GM12878 (cell line): ENCODE data around the gene EVC. TPM values are rescaled to one million over a fixed set of nuclear protein-coding genes. Genes with fewer than 3 reads are reported as not detected.

ENCODE experiments used
- ATAC-seq: fragments of 200-7000 bp; cut with Tn5 transposase; 3 replicates; pipeline ENCODE4 v1.9.1; 2020; ENCODE audit warnings: mild to moderate bottlenecking, moderate library complexity
- BruUV-seq: library from RNA; stranded (reverse); fragments of 400-500 nt; replicated peaks from 2 replicates; lab custom pipeline; 2021; lab: Mats Ljungman, UMichigan
- CTCF ChIA-PET: fragments of 300-600 bp; sonication (Branson Sonifier 250); formaldehyde crosslinking; extraction: SDS; loops from one replicate; lab custom pipeline; 2021; ENCODE audit warnings: inconsistent platforms; lab: Yijun Ruan, JAX
- POLR2A ChIA-PET: fragments of 350-600 bp; formaldehyde crosslinking; extraction: SDS; loops from one replicate; lab custom pipeline; 2021; ENCODE audit warnings: inconsistent platforms; lab: Charles Lee
- RAD21 ChIA-PET: fragments of 300-600 bp; sonication (Branson Sonifier 250); formaldehyde crosslinking; loops from one replicate; lab custom pipeline; 2023; ENCODE audit warnings: antibody characterized with exemption; ENCODE audit not compliant: unreplicated experiment; lab: Charles Lee
- SMC1A ChIA-PET: fragments of 300-600 bp; sonication (Branson Sonifier 250); formaldehyde crosslinking; loops from one replicate; lab custom pipeline; 2023; ENCODE audit not compliant: unreplicated experiment, uncharacterized antibody; lab: Charles Lee
- DNase-seq: peaks from one replicate; pipeline ENCODE4 v3.0.0-alpha.2; 2011; ENCODE audit warnings: low read depth, low spot score
- FAIRE-seq: peaks from 3 replicates; lab custom pipeline; 2011; peaks lifted over from hg19 to GRCh38; lab: Jason Lieb, UNC
- H2AFZ ChIP-seq: 2 replicates; pipeline ENCODE4 v1.6.0; 2011; ENCODE audit warnings: low read depth, low read length, control low read depth; ENCODE audit not compliant: control insufficient read depth
- H3K27ac ChIP-seq: 2 replicates; pipeline ENCODE4 v1.5.1; 2011; ENCODE audit warnings: control low read depth; ENCODE audit not compliant: control insufficient read depth, insufficient read depth
- H3K27me3 ChIP-seq, 2 experiments: replicated peaks in 1 of 2; 2 replicates each; pipeline versions ENCODE4 v1.6.0 to v1.6.1; 2011; ENCODE audit warnings: low read length in 1 of 2; ENCODE audit not compliant: control insufficient read depth in 2 of 2, insufficient read depth in 2 of 2
- H3K36me3 ChIP-seq, 2 experiments: 2 replicates each; pipeline ENCODE4 v1.5.1; 2011; ENCODE audit warnings: low read length in 1 of 2; ENCODE audit not compliant: control insufficient read depth in 2 of 2, insufficient read depth in 2 of 2
- H3K4me1 ChIP-seq: 2 replicates; pipeline ENCODE4 v1.6.1; 2011; ENCODE audit warnings: mild to moderate bottlenecking, low read length, moderate library complexity, mixed read lengths; ENCODE audit not compliant: control insufficient read depth, insufficient read depth
- H3K4me2 ChIP-seq: 2 replicates; pipeline ENCODE4 v1.6.0; 2011; ENCODE audit warnings: control low read depth; ENCODE audit not compliant: control insufficient read depth, insufficient read depth
- H3K4me3 ChIP-seq: fragments of 200-600 bp; sonication (generic); 2 replicates; pipeline ENCODE4 v1.5.1; 2016
- H3K79me2 ChIP-seq: 2 replicates; pipeline ENCODE4 v1.6.0; 2011; ENCODE audit warnings: low read length; ENCODE audit not compliant: control insufficient read depth, insufficient read depth
- H3K9ac ChIP-seq: 2 replicates; pipeline ENCODE4 v1.8.0; 2011; ENCODE audit warnings: low read length, control low read depth, mixed read lengths; ENCODE audit not compliant: control insufficient read depth, insufficient read depth
- H3K9me3 ChIP-seq: replicated peaks from 3 replicates; pipeline ENCODE4 v1.5.1; 2011; ENCODE audit warnings: mild to moderate bottlenecking, low read length; ENCODE audit not compliant: control insufficient read depth, insufficient read depth
- H4K20me1 ChIP-seq: 2 replicates; pipeline ENCODE4 v1.6.0; 2011; ENCODE audit not compliant: control insufficient read depth, insufficient read depth
- BHLHE40 ChIP-seq, 2 experiments: fragments of 450-650 bp in 1 of 2; IDR thresholded peaks; 2 replicates each; pipeline ENCODE4 v1.6.1; 2011 to 2017; ENCODE audit warnings: low read depth in 2 of 2, borderline replicate concordance in 1 of 2, improper control_type of control experiment in 1 of 2, low read length in 1 of 2, mild to moderate bottlenecking in 1 of 2
- CHD1 ChIP-seq: IDR thresholded peaks from 2 replicates; pipeline ENCODE4 v1.6.1; 2012; ENCODE audit warnings: low read depth, low read length, improper control_type of control experiment
- CTCF ChIP-seq, 3 experiments: IDR thresholded peaks in 2 of 3; conservative IDR thresholded peaks in 1 of 3; 2 replicates each; pipeline ENCODE4 v1.5.1; 2011; ENCODE audit warnings: low read depth in 3 of 3, low read length in 3 of 3, mild to moderate bottlenecking in 3 of 3, control low read depth in 2 of 3, moderate library complexity in 2 of 3, inconsistent platforms in 1 of 3, mixed read lengths in 1 of 3; ENCODE audit not compliant: control insufficient read depth in 2 of 3, insufficient read depth in 1 of 3; ENCODE audit errors: extremely low read depth in 1 of 3
- EED ChIP-seq: sonication (generic); IDR thresholded peaks from 2 replicates; pipeline ENCODE4 v1.6.1; 2016; ENCODE audit warnings: antibody characterized with exemption, low read depth
- NFXL1 ChIP-seq: fragments of 450-650 bp; IDR thresholded peaks from 2 replicates; pipeline ENCODE4 v1.6.1; 2017; ENCODE audit warnings: antibody characterized with exemption, mild to moderate bottlenecking, borderline replicate concordance
- NR2C1 ChIP-seq: fragments of 450-650 bp; IDR thresholded peaks from 2 replicates; pipeline ENCODE4 v1.6.1; 2017; ENCODE audit warnings: antibody characterized with exemption, mild to moderate bottlenecking, moderate library complexity
- POLR2A ChIP-seq: IDR thresholded peaks from 2 replicates; pipeline ENCODE4 v1.6.1; 2011; ENCODE audit warnings: low read depth, mild to moderate bottlenecking, low read length
- RELB ChIP-seq: fragments of 450-650 bp; IDR thresholded peaks from 2 replicates; pipeline ENCODE4 v1.6.1; 2017; ENCODE audit warnings: low read depth, mild to moderate bottlenecking, moderate library complexity
- SMAD1 ChIP-seq: fragments of 450-650 bp; IDR thresholded peaks from 2 replicates; pipeline ENCODE4 v1.6.1; 2018; ENCODE audit warnings: mild to moderate bottlenecking, low read depth; ENCODE audit not compliant: partially characterized antibody
- WGBS: methylation state at CpG from one replicate; pipeline ENCODE4 v1.1.6; 2016; ENCODE audit warnings: low lambda C conversion rate; ENCODE audit not compliant: insufficient replicate concordance, insufficient coverage; ENCODE audit errors: missing lambda C conversion rate; 5-methylcytosine and 5-hydroxymethylcytosine counted together
- in situ Hi-C: fragments of 300-500 bp; cut with MboI; formaldehyde crosslinking; loops from 9 replicates; pipeline ENCODE4 v1.14.3; 2018; ENCODE audit warnings: mixed read lengths
- intact Hi-C: fragments of 100-400 bp; cut with micrococcal nuclease; formaldehyde crosslinking; loops from one replicate; pipeline ENCODE4 v1.14.2; 2022; ENCODE audit not compliant: unreplicated experiment
- polyA plus RNA-seq, 11 experiments: library from polyadenylated mRNA; depleted of rRNA in 4 of 11; unstranded in 6 of 11; stranded (reverse) in 5 of 11; fragments of >200 nt; fragmentation: Nextera tagmentation in 4 of 11; fragmentation: Illumina TruSeq in 1 of 11; extraction: Ambion mirVana in 4 of 11; extraction: Trizol in 1 of 11; gene quantifications; 1 replicate in 1 of 11; 2 replicates in 10 of 11; pipeline versions ENCODE4 v1.2.1 to v1.2.3, GENCODE V29; 2011 to 2016; ENCODE audit warnings: inconsistent platforms in 2 of 11, missing spikeins in 2 of 11, low read depth in 1 of 11
- total RNA-seq, 4 experiments: library from RNA; depleted of rRNA in 3 of 4; stranded (reverse); fragments of >200 nt in 3 of 4; fragmentation: Illumina TruSeq in 1 of 4; extraction: Trizol in 1 of 4; gene quantifications; 2 replicates each; pipeline versions ENCODE4 v1.2.1 to v1.2.3, GENCODE V29; 2013 to 2021
- TF ChIP-seq, protein P1 (sequence below): fragments of 450-650 bp; IDR thresholded peaks from 2 replicates; pipeline ENCODE4 v1.6.1; 2018; ENCODE audit warnings: borderline replicate concordance, mild to moderate bottlenecking; ENCODE audit not compliant: partially characterized antibody

Gene EVC
- total and polyA plus RNA-seq, 10 of the 15 experiments (the other 5 are each of a cell fraction or from before 2014, with no cell fraction given) = 0.87 to 55.9 (median 15.6) TPM

DNA sequence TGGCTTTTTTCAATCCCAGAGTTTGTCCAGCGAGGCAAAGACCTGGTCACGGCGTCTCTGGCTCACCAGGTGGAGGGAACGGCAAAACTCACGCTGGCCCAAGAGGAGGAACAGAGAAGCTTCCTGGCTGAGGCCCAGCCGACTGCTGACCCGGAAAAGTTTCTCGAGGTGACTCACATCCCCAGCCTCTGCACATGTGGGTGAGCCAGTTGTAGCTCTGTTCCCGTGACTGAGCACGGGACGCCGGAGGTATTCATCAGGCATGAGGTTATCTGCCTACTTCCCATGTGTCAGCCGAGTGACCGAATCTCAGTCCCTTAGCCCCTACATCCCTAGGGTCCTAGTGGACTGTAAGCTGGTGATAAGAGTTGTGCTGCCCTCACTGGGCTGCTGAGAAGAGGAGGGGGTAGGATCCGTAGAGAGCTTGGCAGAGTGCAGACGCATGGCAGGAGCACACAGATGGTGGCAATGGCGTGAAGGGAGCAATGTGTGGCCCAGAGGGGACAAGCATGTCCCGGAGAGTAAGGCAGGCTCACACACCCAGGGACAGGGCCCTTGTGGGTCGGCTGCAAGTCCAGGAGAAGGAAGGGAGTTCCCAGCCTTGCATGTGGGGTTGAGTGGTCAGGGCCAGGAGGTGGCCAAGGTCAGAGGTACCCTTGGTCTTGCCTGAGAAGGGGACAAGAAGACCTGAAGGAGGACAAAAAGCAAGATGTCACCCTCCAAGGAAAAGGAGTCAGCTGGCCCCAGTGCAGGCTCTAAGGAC lies 42.9 kb downstream of the EVC start:
- 9% methylated on average over 19 of the region's 19 CpGs for WGBS
- POLR2A ChIA-PET = no interaction called here
- FAIRE-seq (no peak), DNase-seq (no peak), ATAC-seq (no peak; the same call in 2 of the 3 replicates)
- RAD21 ChIA-PET = no interaction called here
- Histone ChIP-seq H3K36me3 (peaks cover 0 to 2% of the 10 kb centered on the region in 2 experiments; a peak in 2 of 4 replicates), H3K4me2 (no peak overlapping the region), H4K20me1 (no peaks in the 10 kb centered on the region), H3K79me2 (no peaks in the 10 kb centered on the region), H3K9me3 (no peaks in the 10 kb centered on the region; the same call in 2 of the 3 replicates), H3K4me3 (no peak overlapping the region), H3K9ac (no peak overlapping the region), H3K27me3 (no peaks in the 10 kb centered on the region), H2AFZ (no peak overlapping the region), H3K4me1 (no peaks in the 10 kb centered on the region), H3K27ac (0 out of 2 replicates have a peak overlapping the region, but pooled peaks have one; percentile 18)
- intact Hi-C loops (no loop called here), in situ Hi-C loops (no loop called here)
- CTCF ChIA-PET = no interaction called here
- SMC1A ChIA-PET = no interaction called here
- BruUV-seq = no TSS peak
- TF ChIP-seq POLR2A = peak; percentile 25
- TF ChIP-seq NFXL1 = no peak
- peak; percentile 51; the same call in 1 of the 2 replicates for TF ChIP-seq EED
- TF ChIP-seq BHLHE40 (IDR thresholded peaks at IDR 0.05; ENCODE audit: borderline replicate concordance in 1 of 2, low read depth in 2 of 2, low read length in 1 of 2) = peak in 1 of 2 experiments; percentile 60; a peak in 2 of 4 replicates
- TF ChIP-seq, protein P1, sequence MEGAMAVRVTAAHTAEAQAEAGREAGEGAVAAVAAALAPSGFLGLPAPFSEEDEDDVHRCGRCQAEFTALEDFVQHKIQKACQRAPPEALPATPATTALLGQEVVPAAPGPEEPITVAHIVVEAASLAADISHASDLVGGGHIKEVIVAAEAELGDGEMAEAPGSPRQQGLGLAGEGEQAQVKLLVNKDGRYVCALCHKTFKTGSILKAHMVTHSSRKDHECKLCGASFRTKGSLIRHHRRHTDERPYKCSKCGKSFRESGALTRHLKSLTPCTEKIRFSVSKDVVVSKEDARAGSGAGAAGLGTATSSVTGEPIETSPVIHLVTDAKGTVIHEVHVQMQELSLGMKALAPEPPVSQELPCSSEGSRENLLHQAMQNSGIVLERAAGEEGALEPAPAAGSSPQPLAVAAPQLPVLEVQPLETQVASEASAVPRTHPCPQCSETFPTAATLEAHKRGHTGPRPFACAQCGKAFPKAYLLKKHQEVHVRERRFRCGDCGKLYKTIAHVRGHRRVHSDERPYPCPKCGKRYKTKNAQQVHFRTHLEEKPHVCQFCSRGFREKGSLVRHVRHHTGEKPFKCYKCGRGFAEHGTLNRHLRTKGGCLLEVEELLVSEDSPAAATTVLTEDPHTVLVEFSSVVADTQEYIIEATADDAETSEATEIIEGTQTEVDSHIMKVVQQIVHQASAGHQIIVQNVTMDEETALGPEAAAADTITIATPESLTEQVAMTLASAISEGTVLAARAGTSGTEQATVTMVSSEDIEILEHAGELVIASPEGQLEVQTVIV = no peak
- TF ChIP-seq CHD1 = no peak
- no peak for TF ChIP-seq RELB
- TF ChIP-seq NR2C1 = peak; percentile 55; the same call in 1 of the 2 replicates
- TF ChIP-seq CTCF (IDR thresholded peaks at IDR 0.05 in 2 of 3, conservative IDR thresholded peaks at IDR 0.05 in 1 of 3; ENCODE audit: control insufficient read depth in 2 of 3, extremely low read depth in 1 of 3, insufficient read depth in 1 of 3, low read depth in 3 of 3, low read length in 3 of 3) = no peak
- TF ChIP-seq SMAD1 = no peak
